IMR-90 (cell line): ENCODE results near the gene DOCK2. TPM values are rescaled to one million over a fixed set of nuclear protein-coding genes. Genes with fewer than 3 reads are reported as not detected.

ENCODE experiments used
- ATAC-seq: fragments of 200-7000 bp; cut with Tn5 transposase; 2 replicates; pipeline ENCODE4 v1.9.1; 2020; ENCODE audit warnings: low read depth, mild to moderate bottlenecking, moderate library complexity
- BruUV-seq: library from RNA; stranded (reverse); fragments of 400-500 nt; replicated peaks from 2 replicates; lab custom pipeline; 2021; lab: Mats Ljungman, UMichigan
- CTCF ChIA-PET: fragments of 300-600 bp; formaldehyde crosslinking; extraction: SDS; loops from one replicate; lab custom pipeline; 2021; ENCODE audit warnings: antibody characterized with exemption; lab: Yijun Ruan, JAX
- POLR2A ChIA-PET: fragments of 300-600 bp; sonication (Branson Sonifier 250); formaldehyde crosslinking; loops from one replicate; lab custom pipeline; 2022; ENCODE audit warnings: antibody characterized with exemption; ENCODE audit not compliant: unreplicated experiment; lab: Charles Lee
- DNase-seq: peaks from one replicate; pipeline ENCODE4 v3.0.0; 2013
- H2AFZ ChIP-seq: replicated peaks from 2 replicates; pipeline ENCODE3; 2013; ENCODE audit warnings: low read length, mild to moderate bottlenecking; ENCODE audit not compliant: poor library complexity
- H2AK5ac ChIP-seq: 2 replicates; pipeline ENCODE4 v1.6.1; 2013; ENCODE audit warnings: low read depth, low read length, inconsistent platforms
- H2AK9ac ChIP-seq: replicated peaks from 2 replicates; pipeline ENCODE3; 2013; ENCODE audit warnings: mild to moderate bottlenecking, low read depth, low read length, moderate library complexity; ENCODE audit not compliant: poor library complexity
- H2BK120ac ChIP-seq: 2 replicates; pipeline ENCODE4 v1.6.1; 2013; ENCODE audit warnings: low read depth, low read length, inconsistent platforms
- H2BK15ac ChIP-seq: 3 replicates; pipeline ENCODE4 v1.6.1; 2013; ENCODE audit warnings: low read depth, low read length, inconsistent platforms
- H2BK20ac ChIP-seq: 2 replicates; pipeline ENCODE4 v1.6.1; 2013; ENCODE audit warnings: low read depth, mild to moderate bottlenecking, inconsistent platforms, low read length, moderate library complexity
- H2BK5ac ChIP-seq: 2 replicates; pipeline ENCODE4 v1.6.1; 2013; ENCODE audit warnings: mild to moderate bottlenecking, low read depth, low read length, inconsistent platforms; ENCODE audit not compliant: poor library complexity, severe bottlenecking
- H3K14ac ChIP-seq: replicated peaks from 2 replicates; pipeline ENCODE4 v1.6.1; 2013; ENCODE audit warnings: low read depth, low read length, inconsistent platforms
- H3K18ac ChIP-seq: 2 replicates; pipeline ENCODE4 v1.6.1; 2013; ENCODE audit warnings: low read depth, low read length, control low read depth
- H3K23ac ChIP-seq: 2 replicates; pipeline ENCODE4 v1.6.1; 2013; ENCODE audit warnings: low read depth, low read length, inconsistent platforms
- H3K27ac ChIP-seq: 2 replicates; pipeline ENCODE4 v1.5.1; 2013; ENCODE audit warnings: mild to moderate bottlenecking, control low read depth, low read length; ENCODE audit not compliant: insufficient read depth
- H3K27me3 ChIP-seq: 2 replicates; pipeline ENCODE4 v1.6.1; 2013; ENCODE audit warnings: low read length; ENCODE audit not compliant: control insufficient read depth, insufficient read depth
- H3K36me3 ChIP-seq: 2 replicates; pipeline ENCODE4 v1.6.1; 2013; ENCODE audit warnings: low read length, mixed read lengths; ENCODE audit not compliant: control insufficient read depth, insufficient read depth
- H3K4ac ChIP-seq: 2 replicates; pipeline ENCODE4 v1.6.1; 2013; ENCODE audit warnings: low read depth, low read length, inconsistent platforms
- H3K4me1 ChIP-seq: 2 replicates; pipeline ENCODE4 v1.6.1; 2013; ENCODE audit warnings: low read length, mixed read lengths; ENCODE audit not compliant: control insufficient read depth, insufficient read depth
- H3K4me2 ChIP-seq: 2 replicates; pipeline ENCODE4 v1.6.1; 2013; ENCODE audit warnings: low read depth, mild to moderate bottlenecking, control low read depth, low read length, moderate library complexity
- H3K4me3 ChIP-seq: 2 replicates; pipeline ENCODE4 v1.5.1; 2013; ENCODE audit warnings: low read depth, mild to moderate bottlenecking, control low read depth, low read length, moderate library complexity; ENCODE audit not compliant: insufficient read depth
- H3K56ac ChIP-seq: 2 replicates; pipeline ENCODE4 v1.6.1; 2013; ENCODE audit warnings: low read length, inconsistent platforms; ENCODE audit not compliant: insufficient read depth; ENCODE audit errors: extremely low read depth
- H3K79me1 ChIP-seq, 2 experiments: 2 replicates each; pipeline ENCODE4 v1.6.1; 2013; ENCODE audit warnings: low read length in 2 of 2, inconsistent platforms in 1 of 2, low read depth in 1 of 2
- H3K9ac ChIP-seq: 2 replicates; pipeline ENCODE4 v1.6.1; 2013; ENCODE audit warnings: low read depth, low read length, control low read depth
- H3K9me1 ChIP-seq: 2 replicates; pipeline ENCODE4 v1.6.1; 2013; ENCODE audit warnings: low read length, inconsistent platforms; ENCODE audit not compliant: insufficient read depth
- H3K9me3 ChIP-seq: 2 replicates; pipeline ENCODE4 v1.6.1; 2013; ENCODE audit warnings: low read length; ENCODE audit not compliant: control insufficient read depth, insufficient read depth
- H4K20me1 ChIP-seq: 2 replicates; pipeline ENCODE4 v1.6.1; 2013; ENCODE audit warnings: low read length, inconsistent platforms; ENCODE audit not compliant: insufficient read depth
- H4K5ac ChIP-seq: 2 replicates; pipeline ENCODE4 v1.6.1; 2013; ENCODE audit warnings: mild to moderate bottlenecking, low read depth, low read length, control low read depth
- H4K8ac ChIP-seq, 2 experiments: 2 replicates each; pipeline ENCODE4 v1.6.1; 2013; ENCODE audit warnings: low read depth in 2 of 2, low read length in 2 of 2, control low read depth in 1 of 2, inconsistent platforms in 1 of 2
- H4K91ac ChIP-seq: 2 replicates; pipeline ENCODE4 v1.6.1; 2013; ENCODE audit warnings: low read depth, low read length, inconsistent platforms; ENCODE audit not compliant: insufficient read depth
- BHLHE40 ChIP-seq: fragments of 150-350 bp; IDR thresholded peaks from 2 replicates; pipeline ENCODE4 v1.6.1; 2016; ENCODE audit warnings: mild to moderate bottlenecking, low read depth, low read length
- CEBPB ChIP-seq: IDR thresholded peaks from 2 replicates; pipeline ENCODE4 v1.6.1; 2012; ENCODE audit warnings: low read depth, low read length, improper control_type of control experiment
- CHD1 ChIP-seq: IDR thresholded peaks from 2 replicates; pipeline ENCODE4 v1.6.1; 2012; ENCODE audit warnings: low read depth, low read length, improper control_type of control experiment
- CTCF ChIP-seq: conservative IDR thresholded peaks from 2 replicates; pipeline ENCODE4 v1.5.1; 2012; ENCODE audit warnings: mild to moderate bottlenecking, low read depth, low read length, improper control_type of control experiment
- ELK1 ChIP-seq: fragments of 150-350 bp; IDR thresholded peaks from 2 replicates; pipeline ENCODE4 v1.6.1; 2016; ENCODE audit warnings: low read depth, mild to moderate bottlenecking, low read length, moderate library complexity, borderline replicate concordance
- FOS ChIP-seq: fragments of 150-350 bp; IDR thresholded peaks from 2 replicates; pipeline ENCODE4 v1.6.1; 2016; ENCODE audit warnings: low read depth, low read length
- MAFK ChIP-seq: IDR thresholded peaks from 2 replicates; pipeline ENCODE4 v1.6.1; 2012; ENCODE audit warnings: low read depth, low read length, improper control_type of control experiment
- MAZ ChIP-seq: IDR thresholded peaks from 2 replicates; pipeline ENCODE4 v1.6.1; 2012; ENCODE audit warnings: low read depth, mild to moderate bottlenecking, low read length, improper control_type of control experiment, moderate library complexity, borderline replicate concordance
- MXI1 ChIP-seq: IDR thresholded peaks from 2 replicates; pipeline ENCODE4 v1.6.1; 2012; ENCODE audit warnings: low read depth, mild to moderate bottlenecking, low read length, moderate library complexity, borderline replicate concordance
- NFE2L2 ChIP-seq: fragments of 150-350 bp; IDR thresholded peaks from 2 replicates; pipeline ENCODE4 v1.6.1; 2016; ENCODE audit warnings: low read depth, mild to moderate bottlenecking, low read length
- POLR2A ChIP-seq: IDR thresholded peaks from 2 replicates; pipeline ENCODE4 v1.6.1; 2012; ENCODE audit warnings: mild to moderate bottlenecking, low read depth, low read length
- RAD21 ChIP-seq: IDR thresholded peaks from 2 replicates; pipeline ENCODE4 v1.6.1; 2012; ENCODE audit warnings: low read length, improper control_type of control experiment
- RCOR1 ChIP-seq: IDR thresholded peaks from 2 replicates; pipeline ENCODE4 v1.6.1; 2012; ENCODE audit warnings: mild to moderate bottlenecking, low read length, improper control_type of control experiment; ENCODE audit not compliant: insufficient replicate concordance
- RFX5 ChIP-seq: IDR thresholded peaks from 2 replicates; pipeline ENCODE4 v1.8.0; 2012; ENCODE audit warnings: low read depth, mild to moderate bottlenecking, low read length, moderate library complexity
- SMC3 ChIP-seq: fragments of 150-350 bp; IDR thresholded peaks from 2 replicates; pipeline ENCODE4 v1.6.1; 2016; ENCODE audit warnings: low read depth, mild to moderate bottlenecking, antibody characterized with exemption, low read length, moderate library complexity
- USF2 ChIP-seq: fragments of 150-350 bp; IDR thresholded peaks from 2 replicates; pipeline ENCODE4 v1.6.1; 2017; ENCODE audit warnings: mild to moderate bottlenecking, antibody characterized with exemption, low read length, low read depth
- WGBS, 2 experiments: methylation state at CpG; one replicate each; pipeline versions ENCODE4 v1.1.5 to v1.1.7; 2013; ENCODE audit warnings: missing lambda C conversion rate in 2 of 2; ENCODE audit not compliant: insufficient read length in 1 of 2; ENCODE audit errors: extremely low coverage in 2 of 2; 5-methylcytosine and 5-hydroxymethylcytosine counted together
- dilution Hi-C: fragments of 300-500 bp; cut with HindIII; formaldehyde crosslinking; loops from one replicate; pipeline ENCODE4 v1.14.3; 2018; ENCODE audit warnings: low sequenced_read_pairs; ENCODE audit not compliant: unreplicated experiment
- in situ Hi-C: fragments of 300-500 bp; cut with MboI; formaldehyde crosslinking; loops from 3 replicates; pipeline ENCODE4 v1.14.3; 2019; ENCODE audit warnings: low sequenced_read_pairs, inconsistent platforms, mixed read lengths
- intact Hi-C: fragments of 100-400 bp; cut with micrococcal nuclease; formaldehyde crosslinking; loops from 2 replicates; pipeline ENCODE4 v1.10.0; 2022
- polyA plus RNA-seq, 3 experiments: library from polyadenylated mRNA; depleted of rRNA; stranded (reverse); fragments of >200 nt; gene quantifications; 2 replicates each; pipeline ENCODE4 v1.2.3, GENCODE V29; 2012; ENCODE audit warnings: low replicate concordance in 1 of 3
- total RNA-seq: library from RNA; depleted of rRNA; stranded (reverse); fragments of >200 nt; gene quantifications from 2 replicates; pipeline ENCODE4 v1.2.3, GENCODE V29; 2012

The DOCK2 gene
- total and polyA plus RNA-seq, 2 of the 4 experiments (the other 2 are of a cell fraction), result 0.72 to 3.0 TPM

GRCh38 chr5:169862391-169862811 is 225.3 kb downstream of the DOCK2 start:
- H3K23ac ChIP-seq, result no peak overlapping the region
- H3K27ac ChIP-seq, result no peak overlapping the region
- ChIA-PET POLR2A (interaction anchor here (0.5 kb wide), 1 partner anchor 166 kb away, joined by 4 read pairs; no protein-coding TSS in a partner anchor), CTCF (no interaction called here)
- H2AK9ac ChIP-seq, result no peak overlapping the region
- no peak overlapping the region for H2BK20ac ChIP-seq
- no peak overlapping the region for H3K4me2 ChIP-seq
- no peak overlapping the region for H3K4ac ChIP-seq
- dilution Hi-C loops, result no loop called here
- ATAC-seq (peak; percentile 9), DNase-seq (peak; percentile 25)
- peaks cover 2% of the 10 kb centered on the region for H3K4me1 ChIP-seq
- H3K18ac ChIP-seq, result no peak overlapping the region; the same call in 1 of the 2 replicates
- no peak overlapping the region for H3K4me3 ChIP-seq
- no peak overlapping the region for H3K9ac ChIP-seq
- WGBS, 2 experiments, result no CpG with 5 or more reads among the region's 4 CpGs
- no peak overlapping the region for H2BK120ac ChIP-seq
- no peak overlapping the region for H3K14ac ChIP-seq
- no peak overlapping the region for H2AFZ ChIP-seq
- BruUV-seq, result no TSS peak
- H3K36me3 ChIP-seq, result peaks cover 2% of the 10 kb centered on the region
- no peaks in the 10 kb centered on the region; a peak in 1 of 4 replicates for H3K79me1 ChIP-seq
- no peak overlapping the region for H4K8ac ChIP-seq
- H2BK5ac ChIP-seq, result no peak overlapping the region
- no peaks in the 10 kb centered on the region for H3K9me1 ChIP-seq
- H3K27me3 ChIP-seq, result no peaks in the 10 kb centered on the region
- no peaks in the 10 kb centered on the region for H3K9me3 ChIP-seq
- H3K56ac ChIP-seq, result no peak overlapping the region
- no peaks in the 10 kb centered on the region for H4K20me1 ChIP-seq
- H4K91ac ChIP-seq, result no peak overlapping the region
- in situ Hi-C loops, result no loop called here
- TF ChIP-seq MAZ, result no peak
- no peak for TF ChIP-seq RFX5
- no peak for TF ChIP-seq USF2
- no peak for TF ChIP-seq MXI1
- TF ChIP-seq POLR2A, result no peak
- TF ChIP-seq MAFK, result no peak
- TF ChIP-seq NFE2L2, result no peak
- no peak for TF ChIP-seq CHD1
- no peak for TF ChIP-seq RAD21
- TF ChIP-seq FOS, result no peak
- no peak for TF ChIP-seq CTCF
- no peak for TF ChIP-seq SMC3
- TF ChIP-seq RCOR1, result no peak
- TF ChIP-seq ELK1, result no peak
- TF ChIP-seq BHLHE40, result no peak
- no peak for TF ChIP-seq CEBPB
- H4K5ac ChIP-seq, result no peak overlapping the region
- H2AK5ac ChIP-seq, result no peak overlapping the region
- no peak overlapping the region for H2BK15ac ChIP-seq
- intact Hi-C loops, result loop anchor here (5.0 kb wide), 1 partner anchor 115 kb away; no protein-coding TSS in a partner anchor
